ENCODE measurements around the gene SCRT2. TPM values are rescaled to one million over a fixed set of nuclear protein-coding genes. Genes with fewer than 3 reads are reported as not detected.

SCRT2 gene
- total RNA-seq, 1 experiment from 2014 or later: not detected

- H4K20me1 ChIP-seq (ENCODE audit: control insufficient read depth, insufficient read depth, insufficient read length): no peaks in the 10 kb centered on the region
- H3K4me1 ChIP-seq (ENCODE audit: insufficient read depth, low read length): peaks cover 30% of the 10 kb centered on the region; the same call in 1 of the 2 replicates
- no peak overlapping the region for H2BK5ac ChIP-seq (ENCODE audit: insufficient read length, low read length)
- Mint-ChIP-seq H3K9me3 (no peaks in the 10 kb centered on the region; a peak in 1 of 5 replicates), H3K4me1 (peaks cover 73 to 85% of the 10 kb centered on the region in 2 experiments), H3K27ac (peak overlapping the region; percentile 57 to 95 (median 70); a peak in 2 of 7 replicates), H3K27me3 (ENCODE audit: low read depth) (peaks cover 8% of the 10 kb centered on the region), H3K36me3 (ENCODE audit: insufficient read depth in 1 of 3, low read depth in 3 of 3) (no peaks in the 10 kb centered on the region; a peak in 1 of 7 replicates), H3K4me3 (peak overlapping the region in 1 of 2 experiments; percentile 68; a peak in 2 of 5 replicates)
- no peak overlapping the region for H3K23ac ChIP-seq (ENCODE audit: insufficient read length, low read depth, low read length)
- TF ChIP-seq, protein P1, sequence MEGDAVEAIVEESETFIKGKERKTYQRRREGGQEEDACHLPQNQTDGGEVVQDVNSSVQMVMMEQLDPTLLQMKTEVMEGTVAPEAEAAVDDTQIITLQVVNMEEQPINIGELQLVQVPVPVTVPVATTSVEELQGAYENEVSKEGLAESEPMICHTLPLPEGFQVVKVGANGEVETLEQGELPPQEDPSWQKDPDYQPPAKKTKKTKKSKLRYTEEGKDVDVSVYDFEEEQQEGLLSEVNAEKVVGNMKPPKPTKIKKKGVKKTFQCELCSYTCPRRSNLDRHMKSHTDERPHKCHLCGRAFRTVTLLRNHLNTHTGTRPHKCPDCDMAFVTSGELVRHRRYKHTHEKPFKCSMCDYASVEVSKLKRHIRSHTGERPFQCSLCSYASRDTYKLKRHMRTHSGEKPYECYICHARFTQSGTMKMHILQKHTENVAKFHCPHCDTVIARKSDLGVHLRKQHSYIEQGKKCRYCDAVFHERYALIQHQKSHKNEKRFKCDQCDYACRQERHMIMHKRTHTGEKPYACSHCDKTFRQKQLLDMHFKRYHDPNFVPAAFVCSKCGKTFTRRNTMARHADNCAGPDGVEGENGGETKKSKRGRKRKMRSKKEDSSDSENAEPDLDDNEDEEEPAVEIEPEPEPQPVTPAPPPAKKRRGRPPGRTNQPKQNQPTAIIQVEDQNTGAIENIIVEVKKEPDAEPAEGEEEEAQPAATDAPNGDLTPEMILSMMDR (conservative IDR thresholded peaks at IDR 0.05): peak; percentile 26; the same call in 1 of the 3 replicates
- H2BK120ac ChIP-seq (ENCODE audit: low read depth, low read length, poor library complexity, severe bottlenecking): no peak overlapping the region
- no peak overlapping the region for H3T11ph ChIP-seq (ENCODE audit: low read length)
- H3K9me3 ChIP-seq (ENCODE audit: control insufficient read depth, low read depth, low read length): no peaks in the 10 kb centered on the region
- no peak overlapping the region for H3K4me2 ChIP-seq (ENCODE audit: insufficient read depth, insufficient read length, low read length)
- no peak overlapping the region for H4K8ac ChIP-seq (replicated peaks; ENCODE audit: insufficient read length, low read depth, low read length)
- no peak overlapping the region for H4K91ac ChIP-seq (ENCODE audit: insufficient read length, low read depth, low read length)
- H3K27me3 ChIP-seq (ENCODE audit: insufficient read depth, low read length): no peaks in the 10 kb centered on the region
- no peak overlapping the region for H2BK20ac ChIP-seq (ENCODE audit: low read depth, low read length, poor library complexity, severe bottlenecking)
- H3K14ac ChIP-seq (ENCODE audit: insufficient read depth, low read length): peak overlapping the region; percentile 26; the same call in 1 of the 2 replicates
- no peak overlapping the region for H3K56ac ChIP-seq (ENCODE audit: insufficient read length, low read depth, low read length)
- peak; percentile 63 for DNase-seq
- no peak overlapping the region for H2BK15ac ChIP-seq (ENCODE audit: low read depth, low read length)
- H2BK12ac ChIP-seq (ENCODE audit: insufficient read length, low read depth, low read length): no peak overlapping the region
- no peaks in the 10 kb centered on the region for H3K23me2 ChIP-seq (ENCODE audit: insufficient read length, low read depth, low read length, poor library complexity, severe bottlenecking)
- H2AK5ac ChIP-seq (ENCODE audit: insufficient read length, low read length): no peak overlapping the region
- no peak overlapping the region for H2AFZ ChIP-seq (ENCODE audit: low read length)
- H3K18ac ChIP-seq (ENCODE audit: insufficient read length, low read depth, low read length): peak overlapping the region; percentile 66
- H3K79me2 ChIP-seq (ENCODE audit: insufficient read depth, low read length): no peaks in the 10 kb centered on the region
- WGBS (ENCODE audit: extremely low coverage, insufficient read length, low lambda C conversion rate): no CpG with 5 or more reads among the region's 29 CpGs
- H3K9ac ChIP-seq (ENCODE audit: extremely low read depth, insufficient read length, low read length): no peak overlapping the region
- no peak overlapping the region for H4K5ac ChIP-seq (ENCODE audit: insufficient read length, low read depth, low read length)
- no peak overlapping the region for H3K4ac ChIP-seq (ENCODE audit: low read depth, low read length)
- H3K27ac ChIP-seq (ENCODE audit: insufficient read length, low read depth, low read length): no peak overlapping the region
- H3K79me1 ChIP-seq (ENCODE audit: insufficient read depth, low read depth, low read length, poor library complexity, severe bottlenecking): no peaks in the 10 kb centered on the region
These were observed 13.9 kb downstream of the SCRT2 start for GRCh38 chr20:661474-662270.

All from H9 (cell line).